Spleen (tissue), 7 donors: ENCODE results near the gene IQCE.
"Not testable (repeated sequence)": the region's sequence is repeated elsewhere in the genome, so short reads cannot be mapped to it uniquely, and the experiment has no call there.

Experiments
- CTCF ChIP-seq, 11 experiments: fragments of 200-600 bp in 7 of 11; fragments of 450-650 bp in 4 of 11; sonication (generic) in 4 of 11; IDR thresholded peaks in 8 of 11; conservative IDR thresholded peaks in 3 of 11; 1 replicate in 7 of 11; 2 replicates in 4 of 11; pipeline versions ENCODE4 v1.4.0 to v1.8.0; 2016 to 2021; ENCODE audit warnings: antibody characterized with exemption in 11 of 11, inconsistent platforms in 4 of 11, mild to moderate bottlenecking in 1 of 11
- POLR2A ChIP-seq, 3 donors: fragments of 450-650 bp; IDR thresholded peaks; one replicate each; pipeline ENCODE4 v1.5.1; 2017; ENCODE audit warnings: antibody characterized with exemption in 3 of 3, mild to moderate bottlenecking in 1 of 3
- donor health status: DM: no; HTN: no; CAD: no; lungs with moderate emphysema.
- donor health status: DM: no; HTN: no; CAD: no.
- donor health status: DM: no; HTN: no; CAD: no.

DNA sequence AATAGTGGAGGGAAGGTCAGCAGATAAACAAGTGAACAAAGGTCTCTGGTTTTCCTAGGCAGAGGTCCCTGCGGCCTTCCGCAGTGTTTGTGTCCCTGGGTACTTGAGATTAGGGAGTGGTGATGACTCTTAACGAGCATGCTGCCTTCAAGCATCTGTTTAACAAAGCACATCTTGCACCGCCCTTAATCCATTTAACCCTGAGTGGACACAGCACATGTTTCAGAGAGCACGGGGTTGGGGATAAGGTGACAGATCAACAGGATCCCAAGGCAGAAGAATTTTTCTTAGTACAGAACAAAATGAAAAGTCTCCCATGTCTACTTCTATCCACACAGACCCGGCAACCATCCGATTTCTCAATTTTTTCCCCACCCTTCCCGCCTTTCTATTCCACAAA, 25.2 kb upstream of the IQCE start:
- TF ChIP-seq CTCF (IDR thresholded peaks at IDR 0.05 in 8 of 11, conservative IDR thresholded peaks at IDR 0.05 in 3 of 11); POLR2A (IDR thresholded peaks at IDR 0.05): not testable (repeated sequence)
